OCI-LY7 (cell line): ENCODE data around the gene RNF17. TPM values are rescaled to one million over a fixed set of nuclear protein-coding genes. Genes with fewer than 3 reads are reported as not detected.

Experiments used
- BruUV-seq: library from RNA; stranded (reverse); fragments of 400-500 nt; replicated peaks from 2 replicates; lab custom pipeline; 2021; lab: Mats Ljungman, UMichigan
- CTCF ChIA-PET: fragments of 300-600 bp; sonication (Branson Sonifier 250); formaldehyde crosslinking; loops from one replicate; lab custom pipeline; 2022; ENCODE audit warnings: antibody characterized with exemption; ENCODE audit not compliant: unreplicated experiment; lab: Charles Lee
- POLR2A ChIA-PET: fragments of 300-600 bp; sonication (Branson Sonifier 250); formaldehyde crosslinking; loops from one replicate; lab custom pipeline; 2022; ENCODE audit warnings: antibody characterized with exemption; lab: Charles Lee
- DNase-seq: peaks from one replicate; pipeline ENCODE4 v3.0.0-alpha.2; 2015; ENCODE audit warnings: low spot score
- H2AFZ ChIP-seq: fragments of 200-600 bp; sonication (generic), shearing (Covaris generic); 2 replicates; pipeline ENCODE4 v1.6.1; 2014; ENCODE audit warnings: mild to moderate bottlenecking, antibody characterized with exemption, low read length, moderate library complexity
- H3K27ac ChIP-seq: fragments of 200-600 bp; sonication (generic); 2 replicates; pipeline ENCODE4 v1.5.1; 2014; ENCODE audit warnings: mixed run types, low read depth, mild to moderate bottlenecking, moderate library complexity, low read length, inconsistent platforms; ENCODE audit not compliant: poor library complexity, severe bottlenecking
- H3K36me3 ChIP-seq: fragments of 200-600 bp; sonication (generic); 2 replicates; pipeline ENCODE4 v1.6.1; 2014; ENCODE audit warnings: mild to moderate bottlenecking, antibody characterized with exemption, low read length, moderate library complexity, mixed read lengths; ENCODE audit not compliant: insufficient read depth
- H3K4me1 ChIP-seq: fragments of 200-600 bp; sonication (generic); 2 replicates; pipeline ENCODE4 v1.5.1; 2014; ENCODE audit warnings: mild to moderate bottlenecking, low read length; ENCODE audit not compliant: insufficient read depth, poor library complexity, severe bottlenecking
- H3K4me2 ChIP-seq: fragments of 200-600 bp; sonication (generic); 2 replicates; pipeline ENCODE4 v1.6.1; 2014; ENCODE audit warnings: mild to moderate bottlenecking, low read length
- H3K4me3 ChIP-seq: fragments of 200-600 bp; sonication (generic); 2 replicates; pipeline ENCODE4 v1.5.1; 2014; ENCODE audit warnings: mild to moderate bottlenecking, low read depth, low read length; ENCODE audit not compliant: poor library complexity, severe bottlenecking
- H3K79me2 ChIP-seq: fragments of 200-600 bp; sonication (generic); 2 replicates; pipeline ENCODE4 v1.6.1; 2016; ENCODE audit warnings: low read depth, mild to moderate bottlenecking, low read length, moderate library complexity, mixed read lengths; ENCODE audit not compliant: insufficient read depth
- H3K9me2 ChIP-seq: fragments of 200-600 bp; sonication (generic); 2 replicates; pipeline ENCODE4 v1.6.1; 2016; ENCODE audit warnings: mild to moderate bottlenecking, low read length, mixed read lengths; ENCODE audit not compliant: insufficient read depth
- H3K9me3 ChIP-seq: fragments of 200-600 bp; sonication (generic); 2 replicates; pipeline ENCODE4 v1.6.1; 2014; ENCODE audit warnings: mild to moderate bottlenecking, mixed run types, low read length, mixed read lengths
- H4K20me1 ChIP-seq: fragments of 200-600 bp; sonication (generic); 2 replicates; pipeline ENCODE4 v1.6.1; 2014; ENCODE audit warnings: mild to moderate bottlenecking, antibody characterized with exemption, low read length, moderate library complexity, mixed read lengths; ENCODE audit not compliant: insufficient read depth
- EZH2phosphoT487 ChIP-seq: fragments of 200-600 bp; sonication (generic); IDR thresholded peaks from 2 replicates; pipeline ENCODE4 v1.6.1; 2018; ENCODE audit warnings: low read depth, borderline replicate concordance, mild to moderate bottlenecking, mixed run types, antibody characterized with exemption, low read length, moderate library complexity, mixed read lengths
- intact Hi-C: fragments of 100-400 bp; cut with micrococcal nuclease; formaldehyde crosslinking; loops from one replicate; pipeline ENCODE4 v1.10.0; 2022; ENCODE audit not compliant: unreplicated experiment
- total RNA-seq, 2 experiments: library from RNA; depleted of rRNA in 1 of 2; stranded (reverse); fragments of >200 nt in 1 of 2; shearing (Covaris generic) in 1 of 2; gene quantifications; 2 replicates each; pipeline ENCODE4 v1.2.3, GENCODE V29; 2014 to 2022
- TF ChIP-seq, protein P1 (sequence below): fragments of 200-600 bp; sonication (generic); conservative IDR thresholded peaks from 2 replicates; pipeline ENCODE4 v1.5.1; 2014; ENCODE audit warnings: mild to moderate bottlenecking, antibody characterized with exemption, low read length, moderate library complexity, mixed read lengths

RNF17 gene
- total RNA-seq, 2 experiments from 2014 or later, result not detected

- Histone ChIP-seq H3K9me2 (no peaks in the 10 kb centered on the region), H2AFZ (no peak overlapping the region), H3K27ac (no peak overlapping the region), H3K9me3 (no peaks in the 10 kb centered on the region), H3K36me3 (no peaks in the 10 kb centered on the region), H3K4me2 (no peak overlapping the region), H4K20me1 (peaks cover 12% of the 10 kb centered on the region), H3K4me3 (no peak overlapping the region), H3K79me2 (peaks cover 18% of the 10 kb centered on the region), H3K4me1 (peaks cover 20% of the 10 kb centered on the region)
- intact Hi-C loops, result no loop called here
- no peak for TF ChIP-seq EZH2phosphoT487
- TF ChIP-seq, protein P1, sequence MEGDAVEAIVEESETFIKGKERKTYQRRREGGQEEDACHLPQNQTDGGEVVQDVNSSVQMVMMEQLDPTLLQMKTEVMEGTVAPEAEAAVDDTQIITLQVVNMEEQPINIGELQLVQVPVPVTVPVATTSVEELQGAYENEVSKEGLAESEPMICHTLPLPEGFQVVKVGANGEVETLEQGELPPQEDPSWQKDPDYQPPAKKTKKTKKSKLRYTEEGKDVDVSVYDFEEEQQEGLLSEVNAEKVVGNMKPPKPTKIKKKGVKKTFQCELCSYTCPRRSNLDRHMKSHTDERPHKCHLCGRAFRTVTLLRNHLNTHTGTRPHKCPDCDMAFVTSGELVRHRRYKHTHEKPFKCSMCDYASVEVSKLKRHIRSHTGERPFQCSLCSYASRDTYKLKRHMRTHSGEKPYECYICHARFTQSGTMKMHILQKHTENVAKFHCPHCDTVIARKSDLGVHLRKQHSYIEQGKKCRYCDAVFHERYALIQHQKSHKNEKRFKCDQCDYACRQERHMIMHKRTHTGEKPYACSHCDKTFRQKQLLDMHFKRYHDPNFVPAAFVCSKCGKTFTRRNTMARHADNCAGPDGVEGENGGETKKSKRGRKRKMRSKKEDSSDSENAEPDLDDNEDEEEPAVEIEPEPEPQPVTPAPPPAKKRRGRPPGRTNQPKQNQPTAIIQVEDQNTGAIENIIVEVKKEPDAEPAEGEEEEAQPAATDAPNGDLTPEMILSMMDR, result no peak
- no TSS peak for BruUV-seq
- DNase-seq, result no peak
- POLR2A ChIA-PET, result interaction anchor here (0.6 to 0.7 kb wide), 2 partner anchors 315 to 356 kb away, joined by 3 read pairs; no protein-coding TSS in a partner anchor
- CTCF ChIA-PET, result no interaction called here
Observed at GRCh38 chr13:24925318-24926231, 161.6 kb downstream of the RNF17 start.

DNA sequence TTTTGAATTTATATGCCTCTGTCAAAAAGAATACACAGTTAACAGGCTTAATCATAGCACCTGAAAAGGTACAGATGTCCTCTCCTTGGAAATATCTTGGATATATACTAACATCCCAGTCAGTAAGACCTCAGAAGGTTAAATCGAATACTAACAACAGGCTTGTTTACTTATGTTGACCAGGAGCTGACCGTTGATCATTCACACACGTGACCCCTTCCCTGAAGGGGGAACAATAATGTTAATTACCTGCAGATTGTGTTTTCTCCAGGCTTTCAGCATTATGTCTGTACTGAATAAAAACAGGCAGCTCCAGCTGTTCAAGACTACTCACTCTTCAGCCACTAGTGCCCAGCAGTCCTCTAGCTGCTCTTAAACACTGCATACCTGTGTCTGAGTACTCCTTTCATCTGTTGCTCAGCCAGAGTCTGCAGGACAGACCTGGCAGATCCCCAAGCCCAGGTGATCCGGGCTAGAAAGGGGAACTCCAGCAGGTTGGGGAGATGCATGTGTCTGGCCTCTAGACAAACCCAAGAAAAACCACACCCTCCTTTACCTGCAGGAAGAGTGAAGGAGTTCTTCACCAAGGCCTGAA, 163.9 kb downstream of the RNF17 start:
- ChIA-PET CTCF (no interaction called here), POLR2A (interaction anchor here (0.6 kb wide), 1 partner anchor 392 kb away, joined by 4 read pairs; no protein-coding TSS in a partner anchor)
- Histone ChIP-seq H4K20me1 (no peaks in the 10 kb centered on the region), H3K79me2 (no peaks in the 10 kb centered on the region), H2AFZ (no peak overlapping the region), H3K9me3 (no peaks in the 10 kb centered on the region), H3K9me2 (no peaks in the 10 kb centered on the region), H3K4me1 (peaks cover 9% of the 10 kb centered on the region), H3K36me3 (no peaks in the 10 kb centered on the region), H3K4me3 (no peak overlapping the region), H3K4me2 (no peak overlapping the region), H3K27ac (no peak overlapping the region)
- BruUV-seq, result no TSS peak
- TF ChIP-seq, protein P1, result no peak
- no peak for TF ChIP-seq EZH2phosphoT487
- intact Hi-C loops, result no loop called here
- DNase-seq, result no peak
